Suprapubic skin (tissue), 4 donors: Measurements from ENCODE around the gene NBL1. TPM values are rescaled to one million over a fixed set of nuclear protein-coding genes. Genes with fewer than 3 reads are reported as not detected.
"Not testable (repeated sequence)": the region's sequence is repeated elsewhere in the genome, so short reads cannot be mapped to it uniquely, and the experiment has no call there.

Experiments
- DNase-seq, 2 donors: peaks; one replicate each; pipeline ENCODE4 v3.0.0-alpha.2; 2019; ENCODE audit warnings: low spot score in 2 of 2
- H3K27ac ChIP-seq: fragments of 200-600 bp; sonication (generic); one replicate; pipeline ENCODE4 v1.5.1; 2019
- H3K27me3 ChIP-seq: fragments of 200-600 bp; sonication (generic); one replicate; pipeline ENCODE4 v1.5.1; 2019
- H3K36me3 ChIP-seq: fragments of 200-600 bp; sonication (generic); one replicate; pipeline ENCODE4 v1.5.1; 2019
- H3K4me1 ChIP-seq: fragments of 200-600 bp; sonication (generic); one replicate; pipeline ENCODE4 v1.5.1; 2019
- H3K4me3 ChIP-seq: fragments of 200-600 bp; sonication (generic); one replicate; pipeline ENCODE4 v1.5.1; 2019; ENCODE audit warnings: mild to moderate bottlenecking
- H3K9me3 ChIP-seq: fragments of 200-600 bp; sonication (generic); one replicate; pipeline ENCODE4 v1.5.1; 2019
- CTCF ChIP-seq, 2 donors: fragments of 200-600 bp in 1 of 2; fragments of 450-650 bp in 1 of 2; sonication (generic) in 1 of 2; IDR thresholded peaks; one replicate each; pipeline ENCODE4 v1.5.1; 2016 to 2019; ENCODE audit warnings: antibody characterized with exemption in 2 of 2, mild to moderate bottlenecking in 1 of 2, moderate library complexity in 1 of 2
- EP300 ChIP-seq: sonication (generic); formaldehyde crosslinking; IDR thresholded peaks from one replicate; pipeline ENCODE4 v1.6.1; 2017; ENCODE audit warnings: antibody characterized with exemption
- POLR2A ChIP-seq, 2 donors: fragments of 450-650 bp; IDR thresholded peaks; one replicate each; pipeline ENCODE4 v1.6.1; 2017; ENCODE audit warnings: antibody characterized with exemption in 2 of 2, mild to moderate bottlenecking in 2 of 2, moderate library complexity in 2 of 2
- POLR2AphosphoS5 ChIP-seq, 3 donors: sonication (generic); formaldehyde crosslinking; IDR thresholded peaks; one replicate each; pipeline ENCODE4 v1.6.1; 2017; ENCODE audit warnings: antibody characterized with exemption in 3 of 3
- WGBS: methylation state at CpG from one replicate; pipeline ENCODE4 v1.1.5; 2018; 5-methylcytosine and 5-hydroxymethylcytosine counted together
- total RNA-seq, 4 donors: library from RNA; depleted of rRNA; stranded (reverse); fragments of >200 nt; gene quantifications; one replicate each; pipeline ENCODE4 v1.1.0, GENCODE V29; 2016

Gene NBL1
- total RNA-seq, 4 donors from 2014 or later, result 144 to 197 (median 167) TPM

DNA sequence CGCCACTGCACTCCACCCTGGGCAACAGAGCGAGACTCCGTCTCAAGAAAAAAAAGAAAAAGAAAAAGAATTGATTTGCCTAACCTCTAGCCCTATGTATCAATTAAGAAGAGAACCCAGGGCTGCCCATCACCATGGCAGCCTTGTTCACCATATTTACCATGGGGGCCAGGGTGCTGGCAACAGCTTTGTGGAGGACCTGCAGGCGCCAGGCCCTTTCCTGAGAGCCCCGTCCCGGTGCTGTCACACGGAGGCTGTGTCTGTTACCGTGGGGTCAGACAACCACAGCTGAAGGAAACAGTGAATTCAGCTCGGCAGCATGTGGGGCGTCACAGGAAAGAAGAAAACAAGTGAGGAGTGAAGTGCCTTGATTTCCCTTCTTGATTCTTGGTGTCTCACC is 6.5 kb upstream of the NBL1 start:
- Histone ChIP-seq H3K27me3 (no peaks in the 10 kb centered on the region), H3K4me1 (peaks cover 23% of the 10 kb centered on the region), H3K27ac (no peak overlapping the region), H3K9me3 (no peaks in the 10 kb centered on the region), H3K4me3 (no peak overlapping the region), H3K36me3 (no peaks in the 10 kb centered on the region)
- WGBS, result 85% methylated on average over 10 of the region's 10 CpGs
- no peak for DNase-seq
- TF ChIP-seq POLR2AphosphoS5 (IDR thresholded peaks at IDR 0.05) (no peak), POLR2A (IDR thresholded peaks at IDR 0.05) (no peak), CTCF (IDR thresholded peaks at IDR 0.05) (no peak), EP300 (no peak)

DNA sequence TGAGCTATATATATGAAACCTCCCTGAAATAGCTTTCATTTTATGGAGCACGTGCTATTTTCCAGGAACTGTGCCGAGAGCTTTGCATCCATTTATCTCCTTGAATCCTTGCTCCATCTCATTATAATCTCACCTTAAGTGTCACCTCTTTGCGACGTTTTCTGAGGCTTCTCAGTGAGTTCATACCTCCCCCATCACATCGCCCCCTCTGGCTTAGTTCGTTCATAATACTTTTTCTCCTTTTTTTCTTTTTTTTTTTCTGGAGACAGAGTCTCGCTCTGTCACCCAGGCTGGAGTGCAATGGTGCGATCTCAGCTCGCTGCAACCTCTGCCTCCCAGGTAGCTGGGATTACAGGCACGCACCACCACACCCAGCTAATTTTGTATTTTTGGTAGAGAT is 4.9 kb upstream of the NBL1 start:
- peaks cover 35% of the 10 kb centered on the region for H3K4me1 ChIP-seq
- not testable (repeated sequence) for H3K36me3 ChIP-seq, DNase-seq, H3K4me3 ChIP-seq, H3K27me3 ChIP-seq, H3K9me3 ChIP-seq, H3K27ac ChIP-seq
- WGBS, result 83% methylated on average over 10 of the region's 10 CpGs

GRCh38 chr1:19639999-19640362 is 4.1 kb upstream of the NBL1 start:
- no peaks in the 10 kb centered on the region for H3K9me3 ChIP-seq
- H3K4me1 ChIP-seq, result peaks cover 35% of the 10 kb centered on the region
- peak overlapping the region; percentile 78 for H3K27ac ChIP-seq
- H3K27me3 ChIP-seq, result no peaks in the 10 kb centered on the region
- WGBS, result 36% methylated on average over 3 of the region's 3 CpGs
- no peaks in the 10 kb centered on the region for H3K36me3 ChIP-seq
- no peak for DNase-seq
- no peak for TF ChIP-seq POLR2A (IDR thresholded peaks at IDR 0.05)
- no peak for TF ChIP-seq CTCF (IDR thresholded peaks at IDR 0.05)
- TF ChIP-seq POLR2AphosphoS5 (IDR thresholded peaks at IDR 0.05), result no peak
- TF ChIP-seq EP300, result no peak
- H3K4me3 ChIP-seq, result no peak overlapping the region

GRCh38 chr1:19640363-19641316 is 3.5 kb upstream of the NBL1 start:
- DNase-seq, result no peak
- WGBS, result 39% methylated on average over 10 of the region's 14 CpGs
- Histone ChIP-seq H3K4me3 (no peak overlapping the region), H3K4me1 (peaks cover 39% of the 10 kb centered on the region), H3K27me3 (no peaks in the 10 kb centered on the region), H3K9me3 (no peaks in the 10 kb centered on the region), H3K36me3 (no peaks in the 10 kb centered on the region), H3K27ac (peak overlapping the region; percentile 78)
- no peak for TF ChIP-seq EP300

- no peaks in the 10 kb centered on the region for H3K36me3 ChIP-seq
- H3K4me3 ChIP-seq, result peak overlapping the region; percentile 90
- H3K9me3 ChIP-seq, result no peaks in the 10 kb centered on the region
- 36% methylated on average over 7 of the region's 7 CpGs for WGBS
- TF ChIP-seq CTCF (IDR thresholded peaks at IDR 0.05), result peak in 1 of 2 donors; percentile 27
- TF ChIP-seq EP300, result no peak
- TF ChIP-seq POLR2AphosphoS5 (IDR thresholded peaks at IDR 0.05), result no peak
- TF ChIP-seq POLR2A (IDR thresholded peaks at IDR 0.05), result no peak
- DNase-seq, result peak in 1 of 2 donors; percentile 74
- no peaks in the 10 kb centered on the region for H3K27me3 ChIP-seq
- H3K4me1 ChIP-seq, result peaks cover 63% of the 10 kb centered on the region
- H3K27ac ChIP-seq, result peak overlapping the region; percentile 95
These were observed 990 bp upstream of the NBL1 start for GRCh38 chr1:19643121-19643520.

GRCh38 chr1:19644395-19644680 is 227 bp downstream of the NBL1 start:
- Histone ChIP-seq H3K4me3 (peak overlapping the region; percentile 90), H3K4me1 (peaks cover 76% of the 10 kb centered on the region), H3K36me3 (no peaks in the 10 kb centered on the region), H3K27ac (peak overlapping the region; percentile 95), H3K9me3 (no peaks in the 10 kb centered on the region), H3K27me3 (no peaks in the 10 kb centered on the region)
- TF ChIP-seq POLR2AphosphoS5 (IDR thresholded peaks at IDR 0.05) (no peak), CTCF (IDR thresholded peaks at IDR 0.05) (no peak), EP300 (no peak), POLR2A (IDR thresholded peaks at IDR 0.05) (no peak)
- no peak for DNase-seq
- 0% methylated on average over 34 of the region's 51 CpGs for WGBS
